Measurements from ENCODE around the gene MICU2. TPM values are rescaled to one million over a fixed set of nuclear protein-coding genes. Genes with fewer than 3 reads are reported as not detected.
A peak's percentile ranks its signal among the peaks of the same experiment; 100 is the strongest.

MICU2 gene
- total and polyA plus RNA-seq, 2 of the 4 experiments (the other 2 are of a cell fraction), result 14.9 to 25.0 TPM

DNA sequence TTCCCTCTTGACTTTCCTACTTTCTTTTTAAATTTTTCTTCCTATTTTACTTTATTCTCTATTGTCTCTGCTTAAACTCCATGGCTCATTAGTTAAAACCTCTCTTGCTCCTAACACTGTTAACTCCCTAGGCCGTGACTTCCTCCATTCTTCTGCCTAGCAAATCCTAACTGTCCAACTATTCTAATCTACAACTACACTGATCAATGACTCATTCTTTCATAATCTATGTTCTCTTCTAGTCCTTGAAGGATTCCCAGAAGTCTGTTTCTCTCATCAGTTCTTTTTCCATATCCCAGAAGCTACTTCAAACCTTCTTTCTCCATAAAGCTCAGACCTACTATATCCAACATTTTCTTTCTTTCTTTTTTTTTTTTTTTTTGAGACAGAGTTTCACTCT, 66.9 kb downstream of the MICU2 start:
- WGBS, 2 experiments (ENCODE audit: extremely low coverage in 2 of 2, insufficient read length in 1 of 2), result 67% methylated on average over 1 of the region's 1 CpG; no CpG with 5 or more reads in 1 of the 2 experiments
- TF ChIP-seq SMC3 (IDR thresholded peaks at IDR 0.05; ENCODE audit: low read depth, low read length) (no peak), NFE2L2 (IDR thresholded peaks at IDR 0.05; ENCODE audit: low read depth, low read length) (no peak), CHD1 (IDR thresholded peaks at IDR 0.05; ENCODE audit: low read depth, low read length) (no peak), MAZ (IDR thresholded peaks at IDR 0.05; ENCODE audit: borderline replicate concordance, low read depth, low read length) (no peak), MXI1 (IDR thresholded peaks at IDR 0.05; ENCODE audit: borderline replicate concordance, low read depth, low read length) (no peak), RCOR1 (IDR thresholded peaks at IDR 0.05; ENCODE audit: insufficient replicate concordance, low read length) (no peak), RFX5 (IDR thresholded peaks at IDR 0.05; ENCODE audit: low read depth, low read length) (no peak)
- TF ChIP-seq, protein P1, sequence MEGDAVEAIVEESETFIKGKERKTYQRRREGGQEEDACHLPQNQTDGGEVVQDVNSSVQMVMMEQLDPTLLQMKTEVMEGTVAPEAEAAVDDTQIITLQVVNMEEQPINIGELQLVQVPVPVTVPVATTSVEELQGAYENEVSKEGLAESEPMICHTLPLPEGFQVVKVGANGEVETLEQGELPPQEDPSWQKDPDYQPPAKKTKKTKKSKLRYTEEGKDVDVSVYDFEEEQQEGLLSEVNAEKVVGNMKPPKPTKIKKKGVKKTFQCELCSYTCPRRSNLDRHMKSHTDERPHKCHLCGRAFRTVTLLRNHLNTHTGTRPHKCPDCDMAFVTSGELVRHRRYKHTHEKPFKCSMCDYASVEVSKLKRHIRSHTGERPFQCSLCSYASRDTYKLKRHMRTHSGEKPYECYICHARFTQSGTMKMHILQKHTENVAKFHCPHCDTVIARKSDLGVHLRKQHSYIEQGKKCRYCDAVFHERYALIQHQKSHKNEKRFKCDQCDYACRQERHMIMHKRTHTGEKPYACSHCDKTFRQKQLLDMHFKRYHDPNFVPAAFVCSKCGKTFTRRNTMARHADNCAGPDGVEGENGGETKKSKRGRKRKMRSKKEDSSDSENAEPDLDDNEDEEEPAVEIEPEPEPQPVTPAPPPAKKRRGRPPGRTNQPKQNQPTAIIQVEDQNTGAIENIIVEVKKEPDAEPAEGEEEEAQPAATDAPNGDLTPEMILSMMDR (conservative IDR thresholded peaks at IDR 0.05; ENCODE audit: low read depth, low read length), result no peak
- TF ChIP-seq, protein P2, sequence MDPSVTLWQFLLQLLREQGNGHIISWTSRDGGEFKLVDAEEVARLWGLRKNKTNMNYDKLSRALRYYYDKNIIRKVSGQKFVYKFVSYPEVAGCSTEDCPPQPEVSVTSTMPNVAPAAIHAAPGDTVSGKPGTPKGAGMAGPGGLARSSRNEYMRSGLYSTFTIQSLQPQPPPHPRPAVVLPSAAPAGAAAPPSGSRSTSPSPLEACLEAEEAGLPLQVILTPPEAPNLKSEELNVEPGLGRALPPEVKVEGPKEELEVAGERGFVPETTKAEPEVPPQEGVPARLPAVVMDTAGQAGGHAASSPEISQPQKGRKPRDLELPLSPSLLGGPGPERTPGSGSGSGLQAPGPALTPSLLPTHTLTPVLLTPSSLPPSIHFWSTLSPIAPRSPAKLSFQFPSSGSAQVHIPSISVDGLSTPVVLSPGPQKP (IDR thresholded peaks at IDR 0.05; ENCODE audit: borderline replicate concordance, low read depth, low read length), result no peak
- dilution Hi-C loops (cut with HindIII; ENCODE audit: low sequenced_read_pairs, unreplicated experiment), result no loop called here

More for the DNA sequence above, 66.9 kb downstream of the MICU2 start:
- no peak overlapping the region for H2BK15ac ChIP-seq (ENCODE audit: low read depth, low read length)
- no peak overlapping the region for H3K14ac ChIP-seq (replicated peaks; ENCODE audit: low read depth, low read length)
- no peak overlapping the region for H3K27ac ChIP-seq (ENCODE audit: insufficient read depth, low read length)
- no peak overlapping the region for H2BK5ac ChIP-seq (ENCODE audit: low read depth, low read length, poor library complexity, severe bottlenecking)
- BruUV-seq (replicated peaks), result no TSS peak
- H4K5ac ChIP-seq (ENCODE audit: low read depth, low read length), result no peak overlapping the region
- H3K18ac ChIP-seq (ENCODE audit: low read depth, low read length), result no peak overlapping the region
- no peaks in the 10 kb centered on the region for H4K20me1 ChIP-seq (ENCODE audit: insufficient read depth, low read length)
- H3K23ac ChIP-seq (ENCODE audit: low read depth, low read length), result no peak overlapping the region
- ChIA-PET POLR2A (ENCODE audit: unreplicated experiment) (no interaction called here), CTCF (no interaction called here)
- no peak overlapping the region for H3K9ac ChIP-seq (ENCODE audit: low read depth, low read length)
- H3K56ac ChIP-seq (ENCODE audit: extremely low read depth, insufficient read depth, low read length), result no peak overlapping the region
- H3K4me1 ChIP-seq (ENCODE audit: control insufficient read depth, insufficient read depth, low read length), result peaks cover 1% of the 10 kb centered on the region; the same call in 1 of the 2 replicates
- no peak overlapping the region for H3K4me2 ChIP-seq (ENCODE audit: low read depth, low read length)
- H3K27me3 ChIP-seq (ENCODE audit: control insufficient read depth, insufficient read depth, low read length), result no peaks in the 10 kb centered on the region
- H2BK120ac ChIP-seq (ENCODE audit: low read depth, low read length), result no peak overlapping the region
- DNase-seq, result peak; percentile 11
- H3K79me1 ChIP-seq (ENCODE audit: low read depth in 1 of 2, low read length in 2 of 2), result peaks cover 4 to 14% of the 10 kb centered on the region in 2 experiments; a peak in 3 of 4 replicates
- in situ Hi-C loops (cut with MboI; ENCODE audit: low sequenced_read_pairs), result no loop called here
- H2AK9ac ChIP-seq (replicated peaks; ENCODE audit: low read depth, low read length, poor library complexity), result no peak overlapping the region
- H2BK20ac ChIP-seq (ENCODE audit: low read depth, low read length), result no peak overlapping the region
- H3K36me3 ChIP-seq (ENCODE audit: control insufficient read depth, insufficient read depth, low read length), result peaks cover 2% of the 10 kb centered on the region; the same call in 1 of the 2 replicates
- no peak overlapping the region for H2AK5ac ChIP-seq (ENCODE audit: low read depth, low read length)
- H4K8ac ChIP-seq (ENCODE audit: low read depth in 2 of 2, low read length in 2 of 2), result no peak overlapping the region
- H3K4ac ChIP-seq (ENCODE audit: low read depth, low read length), result no peak overlapping the region
- H4K91ac ChIP-seq (ENCODE audit: insufficient read depth, low read depth, low read length), result no peak overlapping the region
- H3K4me3 ChIP-seq (ENCODE audit: insufficient read depth, low read depth, low read length), result no peak overlapping the region
- no peak overlapping the region for H2AFZ ChIP-seq (replicated peaks; ENCODE audit: low read length, poor library complexity)
- no peak for ATAC-seq (ENCODE audit: low read depth)
- no peaks in the 10 kb centered on the region for H3K9me3 ChIP-seq (ENCODE audit: control insufficient read depth, insufficient read depth, low read length)
- H3K9me1 ChIP-seq (ENCODE audit: insufficient read depth, low read length), result peaks cover 2% of the 10 kb centered on the region; the same call in 1 of the 2 replicates
- intact Hi-C loops (cut with micrococcal nuclease), result no loop called here

Measured in IMR-90 (cell line).